Endodermal cell (in vitro differentiated cells): ENCODE results near the gene PPIA. TPM values are rescaled to one million over a fixed set of nuclear protein-coding genes. Genes with fewer than 3 reads are reported as not detected.

Experiments used
- DNase-seq: peaks from one replicate; pipeline ENCODE4 v3.0.0-alpha.2; 2017
- H3K27ac ChIP-seq: 2 replicates; pipeline ENCODE4 v1.5.1; 2013; ENCODE audit warnings: mild to moderate bottlenecking, low read depth, low read length, moderate library complexity
- H3K27me3 ChIP-seq: 2 replicates; pipeline ENCODE4 v1.6.1; 2013; ENCODE audit warnings: mild to moderate bottlenecking, low read length, moderate library complexity; ENCODE audit not compliant: insufficient read depth, control insufficient read depth, poor library complexity, severe bottlenecking
- H3K36me3 ChIP-seq: 2 replicates; pipeline ENCODE4 v1.7.0; 2013; ENCODE audit warnings: mild to moderate bottlenecking, low read length, moderate library complexity; ENCODE audit not compliant: control insufficient read depth, insufficient read depth
- H3K4me1 ChIP-seq: one replicate; pipeline ENCODE4 v1.7.0; 2013; ENCODE audit warnings: low read length; ENCODE audit not compliant: control insufficient read depth, insufficient read depth
- H3K4me3 ChIP-seq: 2 replicates; pipeline ENCODE4 v1.5.1; 2013; ENCODE audit warnings: mild to moderate bottlenecking, low read length, moderate library complexity
- H3K9ac ChIP-seq: 2 replicates; pipeline ENCODE4 v1.6.1; 2013; ENCODE audit warnings: mild to moderate bottlenecking, low read length, moderate library complexity; ENCODE audit not compliant: poor library complexity, severe bottlenecking; ENCODE audit errors: extremely low read depth
- H3K9me3 ChIP-seq: 2 replicates; pipeline ENCODE4 v1.6.1; 2013; ENCODE audit warnings: mild to moderate bottlenecking, low read length, moderate library complexity; ENCODE audit not compliant: control insufficient read depth
- H3K27ac Mint-ChIP-seq: 2 replicates; pipeline ENCODE4 v1.8.0; 2020; ENCODE audit warnings: mixed read lengths
- H3K27me3 Mint-ChIP-seq: 2 replicates; pipeline ENCODE4 v1.8.0; 2021; ENCODE audit warnings: mild to moderate bottlenecking, mixed read lengths; ENCODE audit not compliant: insufficient read depth
- H3K36me3 Mint-ChIP-seq: 2 replicates; pipeline ENCODE4 v1.8.0; 2020; ENCODE audit warnings: low read depth, mixed read lengths
- H3K4me1 Mint-ChIP-seq: 2 replicates; pipeline ENCODE4 v1.8.0; 2020; ENCODE audit warnings: mixed read lengths
- H3K4me3 Mint-ChIP-seq: 2 replicates; pipeline ENCODE4 v1.8.0; 2020; ENCODE audit warnings: mild to moderate bottlenecking, moderate library complexity, mixed read lengths
- H3K9me3 Mint-ChIP-seq: 2 replicates; pipeline ENCODE4 v1.8.0; 2020; ENCODE audit warnings: mild to moderate bottlenecking, mixed read lengths
- WGBS, 2 experiments: methylation state at CpG; one replicate each; pipeline versions ENCODE4 v1.1.5 to v1.1.7; 2013; ENCODE audit warnings: missing lambda C conversion rate in 2 of 2, mixed read lengths in 1 of 2; ENCODE audit not compliant: insufficient coverage in 1 of 2, insufficient read length in 1 of 2; 5-methylcytosine and 5-hydroxymethylcytosine counted together
- total RNA-seq, 2 donors: library from RNA; stranded (reverse); fragmentation: NEBNext Ultra II Directional in 1 of 2; extraction: Animal tissue kit (Norgen Biotek cat#: 25700) in 1 of 2; gene quantifications; 2 replicates in 1 of 2; 3 replicates in 1 of 2; pipeline ENCODE4 v1.2.1, GENCODE V29; 2021
- TF ChIP-seq, protein P1 (sequence below): fragments of 200-600 bp; sonication (generic); conservative IDR thresholded peaks from 2 replicates; pipeline ENCODE4 v1.5.0; 2021; ENCODE audit warnings: antibody characterized with exemption, mild to moderate bottlenecking

Gene PPIA
- total RNA-seq, 2 donors from 2014 or later = 1,857 to 1,899 TPM

- Mint-ChIP-seq H3K36me3 (peaks cover 25% of the 10 kb centered on the region), H3K4me1 (no peaks in the 10 kb centered on the region), H3K4me3 (no peak overlapping the region), H3K9me3 (no peaks in the 10 kb centered on the region), H3K27me3 (no peaks in the 10 kb centered on the region), H3K27ac (no peak overlapping the region)
- H3K4me3 ChIP-seq = no peak overlapping the region
- no peak overlapping the region for H3K9ac ChIP-seq
- H3K27me3 ChIP-seq = no peaks in the 10 kb centered on the region
- WGBS, 2 experiments = 94 to 95% methylated on average over 5 of the region's 5 CpGs
- no peaks in the 10 kb centered on the region for H3K4me1 ChIP-seq
- peaks cover 26% of the 10 kb centered on the region for H3K36me3 ChIP-seq
- TF ChIP-seq, protein P1, sequence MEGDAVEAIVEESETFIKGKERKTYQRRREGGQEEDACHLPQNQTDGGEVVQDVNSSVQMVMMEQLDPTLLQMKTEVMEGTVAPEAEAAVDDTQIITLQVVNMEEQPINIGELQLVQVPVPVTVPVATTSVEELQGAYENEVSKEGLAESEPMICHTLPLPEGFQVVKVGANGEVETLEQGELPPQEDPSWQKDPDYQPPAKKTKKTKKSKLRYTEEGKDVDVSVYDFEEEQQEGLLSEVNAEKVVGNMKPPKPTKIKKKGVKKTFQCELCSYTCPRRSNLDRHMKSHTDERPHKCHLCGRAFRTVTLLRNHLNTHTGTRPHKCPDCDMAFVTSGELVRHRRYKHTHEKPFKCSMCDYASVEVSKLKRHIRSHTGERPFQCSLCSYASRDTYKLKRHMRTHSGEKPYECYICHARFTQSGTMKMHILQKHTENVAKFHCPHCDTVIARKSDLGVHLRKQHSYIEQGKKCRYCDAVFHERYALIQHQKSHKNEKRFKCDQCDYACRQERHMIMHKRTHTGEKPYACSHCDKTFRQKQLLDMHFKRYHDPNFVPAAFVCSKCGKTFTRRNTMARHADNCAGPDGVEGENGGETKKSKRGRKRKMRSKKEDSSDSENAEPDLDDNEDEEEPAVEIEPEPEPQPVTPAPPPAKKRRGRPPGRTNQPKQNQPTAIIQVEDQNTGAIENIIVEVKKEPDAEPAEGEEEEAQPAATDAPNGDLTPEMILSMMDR = no peak
- no peaks in the 10 kb centered on the region for H3K9me3 ChIP-seq
- no peak overlapping the region for H3K27ac ChIP-seq
- DNase-seq = no peak
Measured at GRCh38 chr7:44805950-44806349, 9.5 kb downstream of the PPIA start.

GRCh38 chr7:44808914-44809393 lies 12.5 kb downstream of the PPIA start:
- Histone ChIP-seq H3K27ac (no peak overlapping the region), H3K36me3 (no peaks in the 10 kb centered on the region), H3K9me3 (no peaks in the 10 kb centered on the region), H3K27me3 (no peaks in the 10 kb centered on the region), H3K4me3 (no peak overlapping the region), H3K9ac (no peak overlapping the region), H3K4me1 (no peaks in the 10 kb centered on the region)
- Mint-ChIP-seq H3K4me3 (no peak overlapping the region), H3K27ac (no peak overlapping the region), H3K4me1 (no peaks in the 10 kb centered on the region), H3K9me3 (no peaks in the 10 kb centered on the region), H3K27me3 (no peaks in the 10 kb centered on the region), H3K36me3 (no peaks in the 10 kb centered on the region)
- DNase-seq = no peak
- TF ChIP-seq, protein P1 = no peak
- WGBS, 2 experiments = 91 to 92% methylated on average over 4 of the region's 4 CpGs

DNA sequence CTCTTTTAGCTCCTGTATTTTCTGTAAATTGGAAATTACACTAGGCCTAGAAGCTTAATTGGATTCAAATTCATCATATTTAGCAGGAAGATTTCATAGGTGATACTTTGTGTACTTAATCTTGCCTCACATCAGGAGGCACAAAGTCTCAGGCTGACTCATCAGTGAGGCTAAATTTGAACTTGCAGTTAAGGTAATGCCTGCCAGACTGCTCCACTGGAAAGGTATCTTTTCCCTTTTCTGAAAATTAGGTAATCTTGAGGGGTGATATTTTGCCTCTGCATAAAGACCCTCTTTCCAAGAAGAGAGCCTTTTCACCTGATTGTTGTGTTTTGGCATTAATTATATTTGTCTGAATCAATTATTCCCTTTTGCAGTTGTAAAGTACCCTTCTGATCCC lies 14.6 kb downstream of the PPIA start:
- H3K4me1 Mint-ChIP-seq = no peaks in the 10 kb centered on the region
- no peaks in the 10 kb centered on the region for H3K9me3 Mint-ChIP-seq
- no peaks in the 10 kb centered on the region for H3K27me3 Mint-ChIP-seq
- H3K4me3 Mint-ChIP-seq = no peak overlapping the region
- H3K4me1 ChIP-seq = no peaks in the 10 kb centered on the region
- DNase-seq = no peak
- H3K9me3 ChIP-seq = no peaks in the 10 kb centered on the region
- H3K36me3 Mint-ChIP-seq = no peaks in the 10 kb centered on the region
- no peak overlapping the region for H3K9ac ChIP-seq
- H3K27me3 ChIP-seq = no peaks in the 10 kb centered on the region
- H3K27ac ChIP-seq = no peak overlapping the region
- no peak overlapping the region for H3K27ac Mint-ChIP-seq
- no peak overlapping the region for H3K4me3 ChIP-seq
- no peaks in the 10 kb centered on the region for H3K36me3 ChIP-seq
- TF ChIP-seq, protein P1 = no peak
